K562 (cell line): ENCODE results near the gene PRM1. TPM values are rescaled to one million over a fixed set of nuclear protein-coding genes. Genes with fewer than 3 reads are reported as not detected.
A peak's percentile ranks its signal among the peaks of the same experiment; 100 is the strongest.

Experiments used
- ATF7 ChIP-seq: fragments of 450-650 bp; IDR thresholded peaks from 2 replicates; pipeline ENCODE4 v1.7.1; 2014; ENCODE audit warnings: mild to moderate bottlenecking, moderate library complexity
- DMBX1 ChIP-seq: fragments of 250-450 bp; sonication (Bioruptor Pico); IDR thresholded peaks from 2 replicates; pipeline ENCODE4 v1.8.0; 2022; ENCODE audit warnings: inconsistent platforms, mild to moderate bottlenecking, moderate library complexity, borderline replicate concordance
- ELF2 ChIP-seq: fragments of 250-450 bp; sonication (Bioruptor Pico); IDR thresholded peaks from 2 replicates; pipeline ENCODE4 v1.5.0; 2021; ENCODE audit warnings: mild to moderate bottlenecking
- L3MBTL2 ChIP-seq: fragments of 450-650 bp; IDR thresholded peaks from 2 replicates; pipeline ENCODE4 v1.6.1; 2016; ENCODE audit warnings: mild to moderate bottlenecking, moderate library complexity
- MAZ ChIP-seq, 2 experiments: fragments of 450-650 bp in 1 of 2; sonication (generic) in 1 of 2; formaldehyde crosslinking; IDR thresholded peaks in 1 of 2; conservative IDR thresholded peaks in 1 of 2; 2 replicates each; pipeline versions ENCODE4 v1.4.0 to v1.5.0; 2020; ENCODE audit warnings: mild to moderate bottlenecking in 1 of 2, missing genetic modification reagents in 1 of 2
- MYC ChIP-seq, 2 experiments: fragments of 250-450 bp in 1 of 2; sonication (Bioruptor Pico) in 1 of 2; IDR thresholded peaks; 2 replicates each; pipeline versions ENCODE4 v1.5.1 to v1.6.1; 2012 to 2021; ENCODE audit warnings: low read depth in 2 of 2, borderline replicate concordance in 1 of 2, improper control_type of control experiment in 1 of 2, low read length in 1 of 2, mild to moderate bottlenecking in 1 of 2, moderate library complexity in 1 of 2
- NR2C2 ChIP-seq, 2 experiments: fragments of 200-800 bp in 1 of 2; sonication (Bioruptor generic) in 1 of 2; sonication (generic) in 1 of 2; formaldehyde crosslinking in 1 of 2; IDR thresholded peaks; 2 replicates each; pipeline versions ENCODE4 v1.6.1 to v1.8.0; 2016 to 2022; ENCODE audit warnings: mild to moderate bottlenecking in 1 of 2, missing compliant biosample characterization in 1 of 2, missing genetic modification characterization in 1 of 2, missing genetic modification reagents in 1 of 2
- NR4A1 ChIP-seq, 2 experiments: fragments of 250-450 bp in 1 of 2; fragments of 450-650 bp in 1 of 2; sonication (Bioruptor Pico) in 1 of 2; IDR thresholded peaks; 2 replicates each; pipeline versions ENCODE4 v1.4.0 to v1.6.1; 2016 to 2020; ENCODE audit warnings: mild to moderate bottlenecking in 2 of 2, missing compliant biosample characterization in 1 of 2, missing genetic modification characterization in 1 of 2, moderate library complexity in 1 of 2
- PKNOX1 ChIP-seq: fragments of 450-650 bp; IDR thresholded peaks from 2 replicates; pipeline ENCODE4 v1.6.1; 2016
- USF2 ChIP-seq: sonication (generic); formaldehyde crosslinking; IDR thresholded peaks from 2 replicates; pipeline ENCODE4 v1.5.0; 2020; ENCODE audit warnings: missing genetic modification reagents
- ZNF12 ChIP-seq: sonication (generic); formaldehyde crosslinking; IDR thresholded peaks from 2 replicates; pipeline ENCODE4 v1.4.0; 2020; ENCODE audit warnings: mild to moderate bottlenecking, missing genetic modification reagents
- ZNF592 ChIP-seq: fragments of 450-650 bp; IDR thresholded peaks from 2 replicates; pipeline ENCODE4 v1.6.1; 2017; ENCODE audit warnings: antibody characterized with exemption, mild to moderate bottlenecking
- ZNF699 ChIP-seq: fragments of 250-450 bp; sonication (Bioruptor Pico); IDR thresholded peaks from 2 replicates; pipeline ENCODE4 v1.8.0; 2021; ENCODE audit warnings: mild to moderate bottlenecking, moderate library complexity; ENCODE audit not compliant: insufficient replicate concordance
- polyA plus RNA-seq, 8 experiments: library from polyadenylated mRNA; depleted of rRNA in 4 of 8; stranded (reverse) in 5 of 8; unstranded in 3 of 8; fragments of >200 nt; fragmentation: Nextera tagmentation in 2 of 8; fragmentation: Illumina TruSeq in 1 of 8; extraction: Ambion mirVana in 2 of 8; extraction: Trizol in 1 of 8; gene quantifications; 2 replicates each; pipeline versions ENCODE4 v1.2.1 to v1.2.3, GENCODE V29; 2011 to 2014; ENCODE audit warnings: inconsistent platforms in 1 of 8, missing spikeins in 1 of 8
- total RNA-seq, 7 experiments: library from RNA; depleted of rRNA in 6 of 7; stranded (reverse); fragments of >200 nt in 6 of 7; fragmentation: Illumina TruSeq in 2 of 7; extraction: Trizol in 2 of 7; gene quantifications; 2 replicates each; pipeline versions ENCODE4 v1.2.1 to v1.2.3, GENCODE V29; 2011 to 2021; ENCODE audit warnings: low replicate concordance in 1 of 7

The PRM1 gene
- total and polyA plus RNA-seq, 9 of the 15 experiments (the other 6 are each of a cell fraction or from before 2014, with no cell fraction given): not detected

- TF ChIP-seq PKNOX1: peak; percentile 32; the same call in 1 of the 2 replicates
- TF ChIP-seq DMBX1: peak; percentile 68
- TF ChIP-seq ATF7: 0 out of 2 replicates have a peak, but pooled peaks have one; percentile 3
- peak; percentile 95 for TF ChIP-seq L3MBTL2
- 0 out of 2 replicates have a peak, but pooled peaks have one; percentile 25 for TF ChIP-seq ELF2 (CRISPR knock-in tag)
- peak; percentile 52; the same call in 1 of the 2 replicates for TF ChIP-seq MYC (IDR thresholded peaks at IDR 0.05; ENCODE audit: low read depth, low read length)
- no peak for TF ChIP-seq MYC (CRISPR knock-in tag; IDR thresholded peaks at IDR 0.05; ENCODE audit: borderline replicate concordance, low read depth)
- TF ChIP-seq NR4A1 (CRISPR knock-in tag; IDR thresholded peaks at IDR 0.05): peak; percentile 63; the same call in 1 of the 2 replicates
- TF ChIP-seq NR4A1 (tag; IDR thresholded peaks at IDR 0.05): peak; percentile 36
- no peak for TF ChIP-seq ZNF699 (CRISPR knock-in tag)
- TF ChIP-seq ZNF12 (CRISPR knock-in tag): peak; percentile 50; the same call in 1 of the 2 replicates
- peak; percentile 92 for TF ChIP-seq ZNF592
- no peak for TF ChIP-seq NR2C2 (CRISPR knock-in tag; IDR thresholded peaks at IDR 0.05)
- 0 out of 2 replicates have a peak, but pooled peaks have one; percentile 17 for TF ChIP-seq NR2C2 (tag; IDR thresholded peaks at IDR 0.05)
- TF ChIP-seq MAZ (CRISPR knock-in tag; conservative IDR thresholded peaks at IDR 0.05 in 1 of 2, IDR thresholded peaks at IDR 0.05 in 1 of 2): 0 out of 4 replicates have a peak, but pooled peaks of 1 of the 2 experiments have one; percentile 42
- TF ChIP-seq USF2: peak; percentile 63
Measured at GRCh38 chr16:11231367-11231970, 49.7 kb downstream of the PRM1 start (continued).
